Measurements from ENCODE around the gene PTPN12.
"Not testable (repeated sequence)": the region's sequence is repeated elsewhere in the genome, so short reads cannot be mapped to it uniquely, and the experiment has no call there.

Gene PTPN12

GRCh38 chr7:77537778-77538280 lies 734 bp downstream of the PTPN12 start:
- Histone ChIP-seq H3K9me3 (ENCODE audit: control extremely low read depth in 1 of 5, control insufficient read depth in 4 of 5, insufficient read depth in 2 of 5, low read depth in 1 of 5, low read length in 4 of 5) (no peaks in the 10 kb centered on the region), H3K36me3 (ENCODE audit: control insufficient read depth in 4 of 4, insufficient read depth in 4 of 4, low read length in 3 of 4) (no peaks in the 10 kb centered on the region), H3K27me3 (replicated peaks in 2 of 5; ENCODE audit: control insufficient read depth in 4 of 5, insufficient read depth in 5 of 5, low read length in 4 of 5) (no peaks in the 10 kb centered on the region), H3K4me1 (ENCODE audit: control extremely low read depth in 1 of 4, control insufficient read depth in 4 of 4, insufficient read depth in 4 of 4, low read length in 3 of 4) (peaks cover 0 to 33% (median 12%) of the 10 kb centered on the region in 4 experiments), H3K4me3 (ENCODE audit: control insufficient read depth in 1 of 7, extremely low read depth in 1 of 7, insufficient read depth in 4 of 7, low read depth in 2 of 7, low read length in 6 of 7) (peak overlapping the region; percentile 85 to 98 (median 96)), H3K27ac (ENCODE audit: insufficient read depth in 1 of 2, low read depth in 1 of 2, low read length in 2 of 2, poor library complexity in 1 of 2, severe bottlenecking in 2 of 2) (peak overlapping the region; percentile 33 to 73)
- under 1% methylated on average over 20 of the region's 43 CpGs for WGBS (ENCODE audit: insufficient coverage)
- POLR2A ChIA-PET = interaction anchor here (1.0 kb wide), 1 partner anchor 20 kb away, joined by 4 read pairs; no protein-coding TSS in a partner anchor
- CTCF ChIA-PET = interaction anchor here (0.8 kb wide), 1 partner anchor 113 kb away, joined by 3 read pairs; no protein-coding TSS in a partner anchor
- peak; percentile 32 to 68 (median 56) for DNase-seq

- H3K36me3 ChIP-seq (ENCODE audit: control insufficient read depth in 4 of 4, insufficient read depth in 4 of 4, low read length in 3 of 4) = no peaks in the 10 kb centered on the region
- H3K4me3 ChIP-seq (ENCODE audit: control insufficient read depth in 1 of 7, extremely low read depth in 1 of 7, insufficient read depth in 4 of 7, low read depth in 2 of 7, low read length in 6 of 7) = peak overlapping the region; percentile 85 to 98 (median 96)
- peak overlapping the region; percentile 25 to 73 for H3K27ac ChIP-seq (ENCODE audit: insufficient read depth in 1 of 2, low read depth in 1 of 2, low read length in 2 of 2, poor library complexity in 1 of 2, severe bottlenecking in 2 of 2)
- ChIA-PET POLR2A (interaction anchor here (1.0 kb wide), 1 partner anchor 19 kb away, joined by 4 read pairs; no protein-coding TSS in a partner anchor), CTCF (no interaction called here)
- peak; percentile 13 to 55 (median 43) for DNase-seq
- H3K9me3 ChIP-seq (ENCODE audit: control extremely low read depth in 1 of 5, control insufficient read depth in 4 of 5, insufficient read depth in 2 of 5, low read depth in 1 of 5, low read length in 4 of 5) = no peaks in the 10 kb centered on the region
- WGBS (ENCODE audit: insufficient coverage) = 0% methylated on average over 21 of the region's 30 CpGs
- no peaks in the 10 kb centered on the region for H3K27me3 ChIP-seq (replicated peaks in 2 of 5; ENCODE audit: control insufficient read depth in 4 of 5, insufficient read depth in 5 of 5, low read length in 4 of 5)
- H3K4me1 ChIP-seq (ENCODE audit: control extremely low read depth in 1 of 4, control insufficient read depth in 4 of 4, insufficient read depth in 4 of 4, low read length in 3 of 4) = peaks cover 0 to 33% (median 12%) of the 10 kb centered on the region in 4 experiments
Measured at GRCh38 chr7:77538281-77539212, 1.5 kb downstream of the PTPN12 start.

GRCh38 chr7:77540402-77540822 lies 3.3 kb downstream of the PTPN12 start:
- Histone ChIP-seq H3K27ac (ENCODE audit: insufficient read depth in 1 of 2, low read depth in 1 of 2, low read length in 2 of 2, poor library complexity in 1 of 2, severe bottlenecking in 2 of 2) (no peak overlapping the region), H3K9me3 (ENCODE audit: control extremely low read depth in 1 of 5, control insufficient read depth in 4 of 5, insufficient read depth in 2 of 5, low read depth in 1 of 5, low read length in 4 of 5) (no peaks in the 10 kb centered on the region), H3K4me1 (ENCODE audit: control extremely low read depth in 1 of 4, control insufficient read depth in 4 of 4, insufficient read depth in 4 of 4, low read length in 3 of 4) (peaks cover 0 to 33% (median 12%) of the 10 kb centered on the region in 4 experiments), H3K36me3 (ENCODE audit: control insufficient read depth in 4 of 4, insufficient read depth in 4 of 4, low read length in 3 of 4) (no peaks in the 10 kb centered on the region), H3K27me3 (replicated peaks in 2 of 5; ENCODE audit: control insufficient read depth in 4 of 5, insufficient read depth in 5 of 5, low read length in 4 of 5) (no peaks in the 10 kb centered on the region), H3K4me3 (ENCODE audit: control insufficient read depth in 1 of 7, extremely low read depth in 1 of 7, insufficient read depth in 4 of 7, low read depth in 2 of 7, low read length in 6 of 7) (no peak overlapping the region)
- no CpG with 5 or more reads among the region's 4 CpGs for WGBS (ENCODE audit: insufficient coverage)
- peak in 1 of 3 donors; percentile 19 for DNase-seq
- CTCF ChIA-PET = interaction anchor here (0.9 to 1.5 kb wide), 3 partner anchors 17 to 126 kb away, joined by 3 read pairs; no protein-coding TSS in a partner anchor
- POLR2A ChIA-PET = no interaction called here

GRCh38 chr7:77540993-77541392 lies 3.9 kb downstream of the PTPN12 start:
- WGBS (ENCODE audit: insufficient coverage) = 100% methylated on average over 2 of the region's 7 CpGs
- H3K27ac ChIP-seq (ENCODE audit: insufficient read depth in 1 of 2, low read depth in 1 of 2, low read length in 2 of 2, poor library complexity in 1 of 2, severe bottlenecking in 2 of 2); H3K4me3 ChIP-seq (ENCODE audit: control insufficient read depth in 1 of 7, extremely low read depth in 1 of 7, insufficient read depth in 4 of 7, low read depth in 2 of 7, low read length in 6 of 7); POLR2A ChIA-PET; DNase-seq; H3K36me3 ChIP-seq (ENCODE audit: control insufficient read depth in 4 of 4, insufficient read depth in 4 of 4, low read length in 3 of 4); H3K9me3 ChIP-seq (ENCODE audit: control extremely low read depth in 1 of 5, control insufficient read depth in 4 of 5, insufficient read depth in 2 of 5, low read depth in 1 of 5, low read length in 4 of 5); H3K27me3 ChIP-seq (replicated peaks in 2 of 5; ENCODE audit: control insufficient read depth in 4 of 5, insufficient read depth in 5 of 5, low read length in 4 of 5): not testable (repeated sequence)
- H3K4me1 ChIP-seq (ENCODE audit: control extremely low read depth in 1 of 4, control insufficient read depth in 4 of 4, insufficient read depth in 4 of 4, low read length in 3 of 4) = peaks cover 0 to 29% (median 11%) of the 10 kb centered on the region in 4 experiments
- CTCF ChIA-PET = interaction anchor here (0.9 to 1.5 kb wide), 3 partner anchors 16 to 127 kb away, joined by 3 read pairs; no protein-coding TSS in a partner anchor

GRCh38 chr7:77542409-77542808 lies 5.3 kb downstream of the PTPN12 start:
- Histone ChIP-seq H3K9me3 (ENCODE audit: control extremely low read depth in 1 of 5, control insufficient read depth in 4 of 5, insufficient read depth in 2 of 5, low read depth in 1 of 5, low read length in 4 of 5) (no peaks in the 10 kb centered on the region), H3K36me3 (ENCODE audit: control insufficient read depth in 4 of 4, insufficient read depth in 4 of 4, low read length in 3 of 4) (no peaks in the 10 kb centered on the region), H3K4me3 (ENCODE audit: control insufficient read depth in 1 of 7, extremely low read depth in 1 of 7, insufficient read depth in 4 of 7, low read depth in 2 of 7, low read length in 6 of 7) (no peak overlapping the region), H3K4me1 (ENCODE audit: control extremely low read depth in 1 of 4, control insufficient read depth in 4 of 4, insufficient read depth in 4 of 4, low read length in 3 of 4) (peaks cover 0 to 26% (median 11%) of the 10 kb centered on the region in 4 experiments), H3K27ac (ENCODE audit: insufficient read depth in 1 of 2, low read depth in 1 of 2, low read length in 2 of 2, poor library complexity in 1 of 2, severe bottlenecking in 2 of 2) (no peak overlapping the region), H3K27me3 (replicated peaks in 2 of 5; ENCODE audit: control insufficient read depth in 4 of 5, insufficient read depth in 5 of 5, low read length in 4 of 5) (no peaks in the 10 kb centered on the region)
- CTCF ChIA-PET = interaction anchor here (0.7 to 1.4 kb wide), 2 partner anchors 11 to 22 kb away, joined by 4 read pairs; no protein-coding TSS in a partner anchor
- DNase-seq = no peak
- POLR2A ChIA-PET = no interaction called here
- WGBS (ENCODE audit: insufficient coverage) = 100% methylated on average over 1 of the region's 1 CpG

- no peak overlapping the region for H3K4me3 ChIP-seq (ENCODE audit: control insufficient read depth in 1 of 7, extremely low read depth in 1 of 7, insufficient read depth in 4 of 7, low read depth in 2 of 7, low read length in 6 of 7)
- H3K27ac ChIP-seq (ENCODE audit: insufficient read depth in 1 of 2, low read depth in 1 of 2, low read length in 2 of 2, poor library complexity in 1 of 2, severe bottlenecking in 2 of 2) = no peak overlapping the region
- ChIA-PET CTCF (interaction anchor here (0.7 to 1.4 kb wide), 2 partner anchors 11 to 22 kb away, joined by 4 read pairs; no protein-coding TSS in a partner anchor), POLR2A (no interaction called here)
- no peak for DNase-seq
- no peaks in the 10 kb centered on the region for H3K27me3 ChIP-seq (replicated peaks in 2 of 5; ENCODE audit: control insufficient read depth in 4 of 5, insufficient read depth in 5 of 5, low read length in 4 of 5)
- 86% methylated on average over 2 of the region's 2 CpGs for WGBS (ENCODE audit: insufficient coverage)
- no peaks in the 10 kb centered on the region for H3K9me3 ChIP-seq (ENCODE audit: control extremely low read depth in 1 of 5, control insufficient read depth in 4 of 5, insufficient read depth in 2 of 5, low read depth in 1 of 5, low read length in 4 of 5)
- no peaks in the 10 kb centered on the region for H3K36me3 ChIP-seq (ENCODE audit: control insufficient read depth in 4 of 4, insufficient read depth in 4 of 4, low read length in 3 of 4)
- H3K4me1 ChIP-seq (ENCODE audit: control extremely low read depth in 1 of 4, control insufficient read depth in 4 of 4, insufficient read depth in 4 of 4, low read length in 3 of 4) = peaks cover 0 to 28% (median 11%) of the 10 kb centered on the region in 4 experiments
Measured at GRCh38 chr7:77542895-77543294, 5.8 kb downstream of the PTPN12 start.

Measured in common myeloid progenitor, CD34-positive (primary cell).